ENCODE data around the gene ZNF382.
"Not testable (repeated sequence)": the region's sequence is repeated elsewhere in the genome, so short reads cannot be mapped to it uniquely, and the experiment has no call there.

The ZNF382 gene

DNA sequence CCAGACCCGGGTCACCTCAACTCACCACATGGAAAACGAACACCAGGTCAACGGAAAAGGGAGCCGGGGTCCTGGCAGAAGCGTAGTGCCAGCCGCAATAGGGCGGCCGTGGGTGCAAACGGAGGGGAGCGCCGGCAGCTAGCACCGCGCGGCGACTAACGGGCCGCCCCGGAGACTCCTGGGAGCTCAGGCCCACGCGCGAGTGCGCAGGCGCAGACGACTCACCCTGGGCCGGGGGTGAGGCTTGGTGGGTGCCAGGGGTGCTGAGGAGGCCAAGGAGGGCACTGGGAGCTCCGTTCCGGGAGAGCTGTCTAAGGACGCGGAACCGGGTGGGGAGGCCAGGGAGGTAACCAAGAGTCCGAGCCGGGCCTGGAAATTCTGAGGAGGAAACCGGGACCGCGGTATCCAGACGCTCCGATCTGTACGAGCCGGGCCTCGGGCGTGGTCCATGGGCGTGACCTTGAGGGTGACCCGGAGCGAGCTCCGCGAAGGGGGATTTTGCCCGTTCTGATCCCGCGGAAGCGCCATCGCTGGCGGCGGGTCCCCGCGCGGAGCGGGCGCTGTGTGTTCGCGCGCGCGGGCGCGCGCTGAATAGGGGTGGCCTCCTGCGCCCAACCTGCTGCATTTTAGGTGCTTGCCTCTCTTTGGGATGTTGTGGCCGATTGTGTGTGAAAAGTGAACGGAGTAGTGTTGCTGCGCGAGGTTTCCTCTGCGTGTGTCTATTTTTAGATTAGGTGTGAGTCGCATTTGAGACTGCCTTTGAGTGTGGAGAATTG, at the start of gene ZNF382:
Gene ZNF382, plus strand, starts transcription at position 213 of the 776 bp plus-strand sequence. CDS start 4,602 bp downstream, outside the sequence.
- peaks cover 44% of the 10 kb centered on the region for H3K36me3 Mint-ChIP-seq (ENCODE audit: low read depth)
- peaks cover 16% of the 10 kb centered on the region for H3K4me1 Mint-ChIP-seq (ENCODE audit: low read depth)
- no peaks in the 10 kb centered on the region for H3K27me3 Mint-ChIP-seq (ENCODE audit: low read depth)
- H3K27ac Mint-ChIP-seq, result peak within 1 kb of the TSS; percentile 95
- H3K4me3 Mint-ChIP-seq, result peak within 1 kb of the TSS; percentile 88
- H3K9me3 Mint-ChIP-seq, result peaks cover 48% of the 10 kb centered on the region

DNA sequence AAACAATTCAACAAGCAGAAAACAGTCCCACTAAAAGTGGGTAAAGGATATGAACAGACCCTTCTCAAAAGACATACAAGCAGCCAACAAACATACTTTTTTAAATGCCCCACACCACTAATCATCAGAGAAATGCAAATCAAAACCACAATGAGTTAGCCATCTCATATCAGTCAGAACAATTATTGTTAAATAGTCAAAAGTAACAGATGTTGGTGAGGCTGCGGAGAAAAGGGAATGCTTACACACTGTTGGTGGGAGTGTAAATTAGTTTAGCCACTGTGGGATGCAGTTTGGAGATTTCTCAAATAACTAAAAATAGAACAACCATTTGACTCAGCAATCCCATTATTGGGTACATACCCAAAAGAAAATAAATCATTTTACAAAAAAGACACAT, 40.7 kb upstream of the ZNF382 start:
- Mint-ChIP-seq H3K27me3 (ENCODE audit: low read depth) (no peaks in the 10 kb centered on the region), H3K9me3 (peaks cover 70% of the 10 kb centered on the region), H3K4me3 (no peak overlapping the region), H3K4me1 (ENCODE audit: low read depth) (no peaks in the 10 kb centered on the region), H3K27ac (no peak overlapping the region), H3K36me3 (ENCODE audit: low read depth) (peaks cover 61% of the 10 kb centered on the region)

DNA sequence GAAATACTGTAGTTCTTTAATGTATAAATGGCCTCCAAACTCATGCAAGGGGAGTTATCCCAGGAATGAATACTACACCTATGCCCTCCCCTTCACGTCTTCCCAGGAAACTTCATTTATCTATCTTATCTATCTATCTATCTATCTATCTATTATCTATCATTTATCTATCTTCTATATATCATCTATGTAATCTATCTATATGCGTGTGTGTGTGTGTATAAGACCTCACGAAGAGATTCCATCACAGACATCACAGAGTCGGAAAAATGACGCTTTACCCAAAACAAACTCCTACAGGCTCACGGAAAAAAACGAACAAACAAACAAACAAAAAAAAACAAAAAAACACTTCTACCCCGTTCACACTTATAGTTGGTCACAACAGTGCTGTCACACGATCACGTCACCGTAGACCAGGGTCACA, 32.5 kb upstream of the ZNF382 start:
- Mint-ChIP-seq H3K9me3 (peaks cover 41% of the 10 kb centered on the region), H3K4me1 (ENCODE audit: low read depth) (peaks cover 24% of the 10 kb centered on the region), H3K36me3 (ENCODE audit: low read depth) (peaks cover 76% of the 10 kb centered on the region), H3K4me3 (peak overlapping the region; percentile 94), H3K27ac (peak overlapping the region; percentile 98), H3K27me3 (ENCODE audit: low read depth) (no peaks in the 10 kb centered on the region)

DNA sequence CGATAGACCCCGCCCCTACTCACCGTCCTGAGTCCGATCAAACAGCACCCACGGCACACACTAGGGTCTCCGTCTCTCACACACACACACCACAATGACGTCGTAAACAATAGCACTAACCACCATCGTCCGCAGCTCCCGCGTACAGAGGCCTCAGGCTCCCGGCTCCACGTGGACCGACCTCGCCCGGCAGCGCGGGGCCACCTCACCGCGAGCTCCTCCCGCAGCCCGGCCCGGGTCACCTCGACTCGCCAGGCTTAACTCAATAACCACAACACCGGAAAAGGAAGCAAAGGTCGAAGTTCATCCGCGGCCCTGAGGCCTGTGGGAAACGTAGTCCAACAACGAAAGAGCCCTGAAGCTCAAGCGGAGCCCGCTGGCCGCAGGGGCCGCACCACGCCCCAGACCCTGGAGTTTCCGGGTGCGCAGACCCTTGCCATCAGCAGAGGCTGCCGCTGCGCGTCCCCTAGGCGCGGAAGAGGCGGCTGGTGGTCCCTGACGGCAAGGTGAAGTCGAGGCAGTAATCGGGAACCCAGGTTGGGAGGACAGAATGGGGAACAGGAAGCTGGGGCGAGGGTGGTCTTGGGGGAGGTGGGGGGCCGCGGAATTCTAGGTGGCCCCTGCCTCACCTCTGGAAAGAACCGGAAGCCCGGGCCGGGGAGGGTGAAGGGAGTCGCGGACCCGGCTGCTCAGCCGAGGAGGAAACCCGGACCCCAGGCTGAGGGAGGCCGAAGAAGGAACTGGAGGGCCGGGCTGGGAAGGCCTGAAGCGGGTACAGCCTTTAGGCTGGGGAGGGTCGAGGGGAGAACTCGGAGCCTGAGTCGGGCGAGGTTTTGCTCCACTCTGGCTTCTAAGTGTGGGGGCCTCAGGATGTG, 31.9 kb upstream of the ZNF382 start, which contains the start of gene ZNF529:
Gene ZNF529, minus strand, starts transcription at position 273 of the 875 bp plus-strand sequence. CDS start 946 bp downstream, outside the sequence.
- Mint-ChIP-seq H3K27ac (peak within 1 kb of the TSS; percentile 98), H3K4me1 (ENCODE audit: low read depth) (peaks cover 24% of the 10 kb centered on the region), H3K9me3 (peaks cover 37% of the 10 kb centered on the region), H3K4me3 (peak within 1 kb of the TSS; percentile 94), H3K27me3 (ENCODE audit: low read depth) (no peaks in the 10 kb centered on the region), H3K36me3 (ENCODE audit: low read depth) (peaks cover 73% of the 10 kb centered on the region)

DNA sequence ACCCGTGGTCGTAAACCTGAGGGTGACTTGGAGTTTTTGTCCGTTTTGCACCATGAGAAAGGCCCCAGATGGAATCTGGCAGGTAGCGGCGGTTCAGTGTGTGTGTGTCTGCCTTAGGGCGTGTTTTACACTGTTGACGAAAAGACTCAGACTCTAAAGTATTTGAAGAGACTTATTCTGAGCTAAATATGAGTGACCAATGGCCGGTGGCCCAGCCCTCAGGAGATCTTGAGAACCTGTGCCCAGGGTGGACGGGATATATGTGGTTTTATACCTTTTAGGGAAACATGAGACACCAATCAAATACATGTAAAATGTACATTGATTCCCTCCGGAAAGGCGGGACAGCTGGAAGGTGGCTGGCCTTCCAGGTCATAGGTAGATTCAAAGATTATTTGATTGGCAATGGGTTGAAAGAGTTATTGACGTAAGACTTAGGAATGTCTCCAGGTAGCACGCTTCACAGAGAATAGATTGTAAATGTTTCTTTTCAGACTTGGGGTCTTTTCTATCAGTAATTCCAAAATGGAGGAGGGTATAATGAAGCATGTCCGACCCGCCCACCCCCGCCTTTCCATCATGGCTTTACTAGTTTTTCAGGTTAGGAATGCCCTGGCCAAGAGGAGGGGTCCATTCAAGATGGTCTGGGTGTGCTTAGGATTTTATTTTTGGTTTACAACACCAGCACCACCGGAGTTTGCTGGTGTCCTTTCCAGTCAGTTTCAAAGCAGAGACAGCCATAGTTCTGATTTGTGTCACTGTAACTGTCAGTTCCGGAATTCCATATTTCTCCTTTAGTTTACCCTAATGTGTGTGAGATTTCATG, 31.0 kb upstream of the ZNF382 start:
- Mint-ChIP-seq H3K27ac (peak overlapping the region; percentile 98), H3K9me3 (peaks cover 33% of the 10 kb centered on the region), H3K4me3 (peak overlapping the region; percentile 94), H3K36me3 (ENCODE audit: low read depth) (peaks cover 71% of the 10 kb centered on the region), H3K27me3 (ENCODE audit: low read depth) (no peaks in the 10 kb centered on the region), H3K4me1 (ENCODE audit: low read depth) (peaks cover 24% of the 10 kb centered on the region)

DNA sequence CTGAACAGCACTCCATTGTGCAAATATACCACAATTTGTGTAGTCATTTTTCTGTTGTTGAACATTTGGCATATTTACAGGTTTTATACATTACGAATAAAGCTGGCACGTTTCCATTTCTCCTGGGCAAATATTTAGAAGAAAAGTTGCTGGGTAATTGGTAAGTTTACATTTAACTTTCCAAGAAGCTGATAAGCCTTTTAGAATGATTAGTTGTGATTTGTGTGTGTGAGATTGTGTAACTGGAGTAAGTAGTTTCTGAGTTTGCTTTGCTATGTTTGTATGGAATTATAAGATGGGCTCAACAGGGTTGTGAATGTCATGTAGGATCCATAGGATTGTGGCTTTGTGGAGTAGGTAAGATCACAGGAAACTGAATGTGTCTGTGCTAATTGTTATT, 30.4 kb upstream of the ZNF382 start:
- H3K27me3 Mint-ChIP-seq (ENCODE audit: low read depth), result no peaks in the 10 kb centered on the region
- peak overlapping the region; percentile 52 for H3K4me3 Mint-ChIP-seq
- H3K27ac Mint-ChIP-seq, result peak overlapping the region; percentile 43
- H3K4me1 Mint-ChIP-seq (ENCODE audit: low read depth), result peaks cover 24% of the 10 kb centered on the region
- H3K36me3 Mint-ChIP-seq (ENCODE audit: low read depth), result peaks cover 71% of the 10 kb centered on the region
- peaks cover 34% of the 10 kb centered on the region for H3K9me3 Mint-ChIP-seq

DNA sequence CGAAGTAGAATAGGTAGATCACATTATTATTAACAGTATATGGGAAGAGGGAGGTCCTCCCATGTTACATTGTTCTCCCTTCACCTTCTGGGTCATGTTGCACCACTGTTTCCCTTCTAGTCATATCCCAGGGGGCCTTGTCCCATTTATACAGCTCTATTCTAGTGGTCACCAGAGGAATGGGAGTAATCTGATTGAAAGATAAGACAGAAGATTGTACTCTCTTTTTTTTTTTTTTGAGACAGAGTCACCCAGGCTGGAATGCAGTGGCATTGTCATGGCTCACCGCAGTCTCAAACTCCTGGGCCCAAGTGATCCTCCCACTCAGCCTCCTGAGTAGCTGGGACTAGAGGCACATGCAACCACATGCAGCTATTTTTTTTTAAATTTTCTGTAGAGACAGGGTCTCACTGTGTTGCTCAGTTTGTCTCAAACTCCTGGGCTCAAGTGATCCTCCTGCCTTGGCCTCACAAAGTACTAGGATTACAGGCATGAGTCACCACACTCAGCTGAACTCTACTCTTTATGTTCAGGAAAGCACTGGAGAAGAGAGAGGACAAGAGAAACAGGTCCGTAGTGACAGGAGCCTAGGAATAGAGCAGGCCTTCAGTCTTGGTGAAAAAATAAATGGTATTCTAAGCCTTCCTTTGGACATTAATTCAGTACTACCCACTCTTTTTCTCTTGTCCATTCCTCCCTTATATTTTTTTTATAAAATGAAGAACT, 27.7 kb upstream of the ZNF382 start:
- Mint-ChIP-seq H3K4me3 (no peak overlapping the region), H3K36me3 (ENCODE audit: low read depth) (peaks cover 75% of the 10 kb centered on the region), H3K27ac (no peak overlapping the region), H3K9me3 (peaks cover 46% of the 10 kb centered on the region), H3K4me1 (ENCODE audit: low read depth) (peaks cover 17% of the 10 kb centered on the region), H3K27me3 (ENCODE audit: low read depth) (no peaks in the 10 kb centered on the region)

DNA sequence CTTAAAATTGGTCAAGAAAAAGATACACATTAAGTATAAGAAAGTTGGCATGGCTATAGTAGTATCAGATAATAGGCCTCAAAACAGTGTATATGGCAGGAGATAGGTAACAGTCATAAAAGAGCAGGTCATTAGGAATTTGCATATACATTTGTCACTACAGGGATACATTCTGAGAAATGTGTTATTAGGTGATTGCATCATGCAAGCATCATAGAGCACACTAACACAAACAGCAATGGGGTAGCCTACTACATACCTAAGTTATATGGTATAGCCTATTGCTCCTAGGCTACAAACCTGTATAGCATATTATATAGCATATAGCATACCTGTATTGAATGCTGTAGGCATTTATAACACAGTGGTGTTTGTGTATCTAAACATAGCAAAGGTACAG, 25.9 kb upstream of the ZNF382 start:
- H3K9me3 Mint-ChIP-seq, result peaks cover 51% of the 10 kb centered on the region
- peaks cover 9% of the 10 kb centered on the region for H3K4me1 Mint-ChIP-seq (ENCODE audit: low read depth)
- H3K4me3 Mint-ChIP-seq, result no peak overlapping the region
- H3K27me3 Mint-ChIP-seq (ENCODE audit: low read depth), result no peaks in the 10 kb centered on the region
- H3K36me3 Mint-ChIP-seq (ENCODE audit: low read depth), result peaks cover 73% of the 10 kb centered on the region
- H3K27ac Mint-ChIP-seq, result no peak overlapping the region

DNA sequence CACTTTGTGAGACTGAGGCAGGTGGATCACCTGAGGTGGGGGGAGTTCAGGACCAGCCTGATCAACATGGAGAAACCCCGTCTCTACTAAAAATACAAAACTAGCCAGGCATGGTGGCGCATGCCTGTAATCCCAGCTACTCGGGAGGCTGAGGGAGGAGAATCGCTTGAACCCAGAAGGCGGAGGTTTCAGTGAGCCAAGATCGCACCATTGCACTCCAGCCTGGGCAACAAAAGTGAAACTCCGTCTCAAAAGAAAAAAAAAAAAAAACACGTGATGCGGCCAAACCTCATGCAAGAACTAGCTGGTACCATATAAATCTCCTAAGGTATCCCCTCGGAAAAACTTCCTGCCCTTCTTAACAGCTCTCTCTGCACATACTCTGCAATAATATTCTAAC, 2.4 kb upstream of the ZNF382 start:
- peaks cover 23% of the 10 kb centered on the region for H3K36me3 Mint-ChIP-seq (ENCODE audit: low read depth)
- peaks cover 16% of the 10 kb centered on the region for H3K4me1 Mint-ChIP-seq (ENCODE audit: low read depth)
- not testable (repeated sequence) for H3K27ac Mint-ChIP-seq; H3K4me3 Mint-ChIP-seq; H3K27me3 Mint-ChIP-seq (ENCODE audit: low read depth)
- H3K9me3 Mint-ChIP-seq, result peaks cover 33% of the 10 kb centered on the region

DNA sequence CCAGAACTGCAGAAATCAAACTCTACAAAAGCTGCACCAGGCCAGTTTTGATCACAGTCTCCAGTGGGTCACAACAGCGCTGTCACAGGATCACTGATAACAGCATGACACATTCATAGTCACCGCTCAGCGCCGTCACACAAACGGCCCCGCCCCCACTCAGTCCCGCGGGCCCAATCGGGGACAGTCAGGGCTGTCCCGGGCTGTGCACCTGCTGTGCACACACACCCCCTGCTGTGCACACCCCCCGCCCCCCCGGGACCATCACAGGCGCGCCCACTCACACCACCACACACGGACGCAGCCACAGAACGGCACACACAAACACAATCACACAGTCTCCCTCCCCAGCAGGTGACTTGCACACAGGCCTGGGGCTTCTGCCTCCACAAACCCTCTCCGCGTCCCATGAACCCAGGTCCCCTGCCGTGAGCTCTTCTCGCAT, 435 bp upstream of the ZNF382 start:
- H3K27me3 Mint-ChIP-seq (ENCODE audit: low read depth), result no peaks in the 10 kb centered on the region
- H3K27ac Mint-ChIP-seq, result peak overlapping the region; percentile 95
- peaks cover 16% of the 10 kb centered on the region for H3K4me1 Mint-ChIP-seq (ENCODE audit: low read depth)
- peak overlapping the region; percentile 88 for H3K4me3 Mint-ChIP-seq
- peaks cover 42% of the 10 kb centered on the region for H3K9me3 Mint-ChIP-seq
- peaks cover 38% of the 10 kb centered on the region for H3K36me3 Mint-ChIP-seq (ENCODE audit: low read depth)

DNA sequence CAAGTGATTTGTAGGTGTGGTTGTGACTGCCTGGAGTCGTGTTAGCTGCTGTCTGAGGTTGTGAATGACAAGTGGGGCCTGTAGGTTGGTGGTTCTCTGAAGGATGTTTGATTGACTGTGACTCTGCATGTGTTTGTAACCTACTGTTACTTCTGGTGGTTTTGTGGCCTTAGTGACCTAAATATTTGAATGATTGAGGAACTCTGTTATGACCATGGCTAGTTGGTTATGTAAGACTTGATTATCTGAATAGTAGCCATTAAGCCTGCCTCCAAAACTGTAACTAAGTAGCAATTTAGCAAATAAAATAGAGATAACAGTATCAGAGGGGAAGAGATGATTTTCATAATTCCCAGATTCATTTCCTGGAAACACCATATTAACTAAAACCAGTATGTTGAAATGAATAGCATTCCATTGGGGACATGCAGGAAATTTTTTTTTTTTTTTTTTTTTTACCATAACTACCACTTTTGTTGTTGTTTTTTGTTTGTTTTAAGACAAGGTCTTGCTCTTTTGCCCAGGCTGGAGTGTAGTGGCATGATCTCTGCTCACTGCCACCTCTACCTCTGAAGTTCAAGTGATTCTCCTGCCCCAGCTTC, 865 bp downstream of the ZNF382 start:
- Mint-ChIP-seq H3K36me3 (ENCODE audit: low read depth) (peaks cover 49% of the 10 kb centered on the region), H3K4me3 (peak overlapping the region; percentile 88), H3K9me3 (peaks cover 47% of the 10 kb centered on the region), H3K27ac (peak overlapping the region; percentile 95), H3K4me1 (ENCODE audit: low read depth) (peaks cover 16% of the 10 kb centered on the region), H3K27me3 (ENCODE audit: low read depth) (no peaks in the 10 kb centered on the region)

DNA sequence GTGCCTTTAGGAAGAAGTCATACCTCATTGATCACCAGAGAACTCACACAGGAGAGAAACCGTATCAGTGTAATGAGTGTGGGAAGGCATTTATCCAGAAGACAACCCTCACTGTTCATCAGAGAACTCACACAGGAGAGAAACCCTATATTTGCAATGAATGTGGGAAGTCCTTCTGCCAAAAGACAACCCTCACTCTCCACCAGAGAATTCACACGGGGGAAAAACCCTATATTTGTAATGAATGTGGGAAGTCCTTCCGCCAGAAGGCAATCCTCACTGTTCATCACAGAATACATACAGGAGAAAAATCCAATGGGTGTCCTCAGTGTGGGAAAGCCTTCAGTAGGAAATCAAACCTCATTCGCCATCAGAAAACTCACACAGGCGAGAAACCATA, 21.9 kb downstream of the ZNF382 start:
- Mint-ChIP-seq H3K4me3 (no peak overlapping the region), H3K27me3 (ENCODE audit: low read depth) (no peaks in the 10 kb centered on the region), H3K36me3 (ENCODE audit: low read depth) (peaks cover 32% of the 10 kb centered on the region), H3K4me1 (ENCODE audit: low read depth) (no peaks in the 10 kb centered on the region), H3K9me3 (peaks cover 76% of the 10 kb centered on the region), H3K27ac (no peak overlapping the region)

DNA sequence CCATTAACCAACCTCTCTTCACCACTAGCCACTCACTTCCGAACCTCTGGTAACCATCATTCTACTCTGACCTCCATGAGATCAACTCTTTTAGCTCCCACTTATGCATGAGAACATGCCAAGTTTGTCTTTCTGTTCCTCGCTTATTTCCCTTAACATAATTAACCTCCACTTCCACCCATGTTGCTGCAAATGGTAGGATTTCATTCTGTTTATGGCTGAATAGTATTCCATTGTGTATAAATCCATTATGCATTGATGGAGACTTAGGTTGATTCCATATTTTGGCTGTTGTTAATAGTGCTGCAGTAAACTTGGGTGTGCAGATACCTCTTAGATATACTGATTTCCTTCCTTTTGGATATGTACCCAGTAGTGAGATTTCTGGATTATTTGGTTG, 30.2 kb downstream of the ZNF382 start:
- no peaks in the 10 kb centered on the region for H3K27me3 Mint-ChIP-seq (ENCODE audit: low read depth)
- H3K36me3 Mint-ChIP-seq (ENCODE audit: low read depth), result peaks cover 24% of the 10 kb centered on the region
- H3K4me3 Mint-ChIP-seq, result no peak overlapping the region
- H3K9me3 Mint-ChIP-seq, result peaks cover 78% of the 10 kb centered on the region
- H3K4me1 Mint-ChIP-seq (ENCODE audit: low read depth), result no peaks in the 10 kb centered on the region
- no peak overlapping the region for H3K27ac Mint-ChIP-seq

Data from T-helper 1 cell treated with Interleukin-12 subunit alpha and Interleukin-12 subunit beta and Interleukin-4 antibody, amounts not matched to agents 30 μg/mL and 1 μg/mL, for 36 hours (primary cell).